DOHH2 (cell line): Measurements from ENCODE around the gene HINT3.

Source experiments
- EZH2phosphoT487 ChIP-seq: fragments of 200-600 bp; sonication (generic); IDR thresholded peaks from 2 replicates; pipeline ENCODE4 v1.6.1; 2017; ENCODE audit warnings: borderline replicate concordance, mild to moderate bottlenecking, antibody characterized with exemption, low read length, moderate library complexity, mixed read lengths
- TF ChIP-seq, protein P1 (sequence below): fragments of 200-600 bp; sonication (generic); IDR thresholded peaks from one replicate; pipeline ENCODE4 v1.5.1; 2014; ENCODE audit warnings: antibody characterized with exemption, mild to moderate bottlenecking, low read depth, low read length; ENCODE audit not compliant: poor library complexity, severe bottlenecking

DNA sequence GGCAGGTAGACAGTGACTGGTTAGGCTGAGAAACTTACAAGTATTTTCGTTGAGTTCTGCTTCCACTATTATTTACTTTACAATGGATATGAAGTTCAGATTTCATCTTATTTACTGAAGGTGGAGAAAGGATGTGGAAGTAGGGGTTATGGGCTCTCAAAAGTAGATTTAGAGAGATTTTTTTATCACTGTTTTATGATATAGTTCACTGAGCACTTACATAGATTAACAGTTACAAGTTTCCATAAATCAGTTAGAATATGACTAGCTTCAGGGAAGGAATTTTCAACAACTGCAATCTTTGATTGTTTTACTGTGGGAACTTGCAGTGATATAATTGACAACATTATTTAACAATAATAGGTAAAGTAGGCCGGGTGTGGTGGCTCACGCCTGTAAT, 22.5 kb downstream of the HINT3 start:
- TF ChIP-seq, protein P1, sequence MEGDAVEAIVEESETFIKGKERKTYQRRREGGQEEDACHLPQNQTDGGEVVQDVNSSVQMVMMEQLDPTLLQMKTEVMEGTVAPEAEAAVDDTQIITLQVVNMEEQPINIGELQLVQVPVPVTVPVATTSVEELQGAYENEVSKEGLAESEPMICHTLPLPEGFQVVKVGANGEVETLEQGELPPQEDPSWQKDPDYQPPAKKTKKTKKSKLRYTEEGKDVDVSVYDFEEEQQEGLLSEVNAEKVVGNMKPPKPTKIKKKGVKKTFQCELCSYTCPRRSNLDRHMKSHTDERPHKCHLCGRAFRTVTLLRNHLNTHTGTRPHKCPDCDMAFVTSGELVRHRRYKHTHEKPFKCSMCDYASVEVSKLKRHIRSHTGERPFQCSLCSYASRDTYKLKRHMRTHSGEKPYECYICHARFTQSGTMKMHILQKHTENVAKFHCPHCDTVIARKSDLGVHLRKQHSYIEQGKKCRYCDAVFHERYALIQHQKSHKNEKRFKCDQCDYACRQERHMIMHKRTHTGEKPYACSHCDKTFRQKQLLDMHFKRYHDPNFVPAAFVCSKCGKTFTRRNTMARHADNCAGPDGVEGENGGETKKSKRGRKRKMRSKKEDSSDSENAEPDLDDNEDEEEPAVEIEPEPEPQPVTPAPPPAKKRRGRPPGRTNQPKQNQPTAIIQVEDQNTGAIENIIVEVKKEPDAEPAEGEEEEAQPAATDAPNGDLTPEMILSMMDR, result no peak
- no peak for TF ChIP-seq EZH2phosphoT487
